ENCODE results near the gene MEGF6. TPM values are rescaled to one million over a fixed set of nuclear protein-coding genes. Genes with fewer than 3 reads are reported as not detected.
"Not testable (repeated sequence)": the region's sequence is repeated elsewhere in the genome, so short reads cannot be mapped to it uniquely, and the experiment has no call there.

MEGF6 gene
- total RNA-seq, 2 donors from 2014 or later: 67.3 to 82.5 TPM

- H3K4me1 ChIP-seq (replicated peaks): peaks cover 13% of the 10 kb centered on the region
- no peaks in the 10 kb centered on the region for H3K27me3 ChIP-seq (replicated peaks; ENCODE audit: insufficient read depth)
- TF ChIP-seq POLR2AphosphoS5 (IDR thresholded peaks at IDR 0.05): no peak
- no peak for TF ChIP-seq CTCF (IDR thresholded peaks at IDR 0.05)
- no peak for TF ChIP-seq POLR2A (IDR thresholded peaks at IDR 0.05)
- intact Hi-C loops (cut with DNase I): no loop called here
- peaks cover 0 to 6% of the 10 kb centered on the region in 2 donors for H3K36me3 ChIP-seq
- H3K9me3 ChIP-seq: no peaks in the 10 kb centered on the region
- WGBS: 65% methylated on average over 4 of the region's 4 CpGs
- no peak overlapping the region for H3K4me3 ChIP-seq
- H3K27ac ChIP-seq: no peak overlapping the region
- DNase-seq (ENCODE audit: low spot score): no peak
These were observed 14.7 kb upstream of the MEGF6 start for GRCh38 chr1:3626025-3626424.

- TF ChIP-seq CTCF (IDR thresholded peaks at IDR 0.05) (peak in 1 of 4 experiments; percentile 5), POLR2AphosphoS5 (IDR thresholded peaks at IDR 0.05) (peak; percentile 23), POLR2A (IDR thresholded peaks at IDR 0.05) (peak; percentile 29)
- 3% methylated on average over 62 of the region's 71 CpGs for WGBS
- intact Hi-C loops (cut with DNase I): no loop called here
These were observed 14.0 kb upstream of the MEGF6 start for GRCh38 chr1:3625151-3625907.

GRCh38 chr1:3624200-3625136, 13.2 kb upstream of the MEGF6 start, which contains the start of gene TPRG1L:
Gene TPRG1L (plus strand): TSS chr1:3625015. CDS start chr1:3625073, 58 bp downstream.
- intact Hi-C loops (cut with DNase I): no loop called here
- H3K27me3 ChIP-seq (replicated peaks; ENCODE audit: insufficient read depth): no peaks in the 10 kb centered on the region
- no peaks in the 10 kb centered on the region for H3K9me3 ChIP-seq
- peak within 1 kb of the TSS; percentile 72 to 95 for H3K4me3 ChIP-seq
- H3K27ac ChIP-seq: peak within 1 kb of the TSS; percentile 64 to 83
- peaks cover 0 to 6% of the 10 kb centered on the region in 2 donors for H3K36me3 ChIP-seq
- WGBS: under 1% methylated on average over 78 of the region's 108 CpGs
- TF ChIP-seq POLR2A (IDR thresholded peaks at IDR 0.05): peak; percentile 44
- no peak for TF ChIP-seq CTCF (IDR thresholded peaks at IDR 0.05)
- peak; percentile 97 for TF ChIP-seq POLR2AphosphoS5 (IDR thresholded peaks at IDR 0.05)
- peaks cover 13% of the 10 kb centered on the region for H3K4me1 ChIP-seq (replicated peaks)
- DNase-seq (ENCODE audit: low spot score): peak; percentile 99

More at GRCh38 chr1:3625151-3625907, 14.0 kb upstream of the MEGF6 start:
- DNase-seq (ENCODE audit: low spot score): peak; percentile 39
- no peaks in the 10 kb centered on the region for H3K9me3 ChIP-seq
- no peaks in the 10 kb centered on the region for H3K27me3 ChIP-seq (replicated peaks; ENCODE audit: insufficient read depth)
- H3K4me3 ChIP-seq: peak overlapping the region; percentile 72 to 95
- peaks cover 13% of the 10 kb centered on the region for H3K4me1 ChIP-seq (replicated peaks)
- peak overlapping the region; percentile 64 to 83 for H3K27ac ChIP-seq
- peaks cover 0 to 6% of the 10 kb centered on the region in 2 donors for H3K36me3 ChIP-seq

GRCh38 chr1:3623441-3624199, 12.3 kb upstream of the MEGF6 start:
- no peak for TF ChIP-seq POLR2AphosphoS5 (IDR thresholded peaks at IDR 0.05)
- H3K36me3 ChIP-seq: peaks cover 0 to 6% of the 10 kb centered on the region in 2 donors
- H3K27me3 ChIP-seq (replicated peaks; ENCODE audit: insufficient read depth): no peaks in the 10 kb centered on the region
- H3K4me1 ChIP-seq (replicated peaks): peaks cover 15% of the 10 kb centered on the region
- H3K27ac ChIP-seq: peak overlapping the region in 1 of 2 donors; percentile 75
- 31% methylated on average over 23 of the region's 23 CpGs for WGBS
- intact Hi-C loops (cut with DNase I): no loop called here
- no peaks in the 10 kb centered on the region for H3K9me3 ChIP-seq
- H3K4me3 ChIP-seq: peak overlapping the region; percentile 72 to 95
- DNase-seq (ENCODE audit: low spot score): no peak

GRCh38 chr1:3622102-3622501, 10.8 kb upstream of the MEGF6 start:
- intact Hi-C loops (cut with DNase I); H3K27me3 ChIP-seq (replicated peaks; ENCODE audit: insufficient read depth); H3K9me3 ChIP-seq; DNase-seq (ENCODE audit: low spot score); H3K36me3 ChIP-seq; H3K27ac ChIP-seq; H3K4me3 ChIP-seq: not testable (repeated sequence)
- WGBS: 86% methylated on average over 9 of the region's 9 CpGs
- H3K4me1 ChIP-seq (replicated peaks): peaks cover 15% of the 10 kb centered on the region
